Gastroesophageal sphincter (tissue), 4 donors: ENCODE data around the gene HACL1. TPM values are rescaled to one million over a fixed set of nuclear protein-coding genes. Genes with fewer than 3 reads are reported as not detected.

Source experiments
- ATAC-seq: fragments of 150-250 bp; one replicate; pipeline ENCODE4 v1.9.1; 2016; ENCODE audit warnings: mild to moderate bottlenecking, moderate library complexity
- H3K27ac ChIP-seq, 4 donors: fragments of 200-600 bp; sonication (generic) in 3 of 4; 1 replicate in 3 of 4; 2 replicates in 1 of 4; pipeline ENCODE4 v1.5.1; 2016 to 2019
- H3K27me3 ChIP-seq: fragments of 200-600 bp; sonication (generic); one replicate; pipeline ENCODE4 v1.5.1; 2019
- H3K36me3 ChIP-seq, 2 donors: fragments of 200-600 bp; sonication (generic); one replicate each; pipeline ENCODE4 v1.5.1; 2019; ENCODE audit warnings: control low read depth in 1 of 2
- H3K4me1 ChIP-seq, 3 donors: fragments of 200-600 bp; sonication (generic); 1 replicate in 2 of 3; 2 replicates in 1 of 3; pipeline ENCODE4 v1.5.1; 2016 to 2019; ENCODE audit warnings: control low read depth in 2 of 3
- H3K4me3 ChIP-seq, 2 donors: fragments of 200-600 bp; sonication (generic); one replicate each; pipeline ENCODE4 v1.5.1; 2019; ENCODE audit warnings: mild to moderate bottlenecking in 1 of 2, moderate library complexity in 1 of 2
- H3K9me3 ChIP-seq, 3 donors: fragments of 200-600 bp; sonication (generic); one replicate each; pipeline ENCODE4 v1.5.1; 2017 to 2019; ENCODE audit warnings: control low read depth in 2 of 3
- CTCF ChIP-seq, 4 experiments: fragments of 200-600 bp in 2 of 4; fragments of 450-650 bp in 2 of 4; sonication (generic) in 1 of 4; IDR thresholded peaks; one replicate each; pipeline ENCODE4 v1.5.1; 2017 to 2019; ENCODE audit warnings: antibody characterized with exemption in 4 of 4, mild to moderate bottlenecking in 2 of 4, moderate library complexity in 2 of 4
- EP300 ChIP-seq: sonication (generic); formaldehyde crosslinking; IDR thresholded peaks from one replicate; pipeline ENCODE4 v1.6.1; 2017; ENCODE audit warnings: antibody characterized with exemption, mild to moderate bottlenecking
- POLR2A ChIP-seq, 2 donors: fragments of 450-650 bp; IDR thresholded peaks; one replicate each; pipeline ENCODE4 v1.6.1; 2017; ENCODE audit warnings: antibody characterized with exemption in 2 of 2, mild to moderate bottlenecking in 2 of 2, moderate library complexity in 1 of 2
- POLR2AphosphoS5 ChIP-seq: sonication (generic); formaldehyde crosslinking; IDR thresholded peaks from one replicate; pipeline ENCODE4 v1.6.1; 2017; ENCODE audit warnings: antibody characterized with exemption
- WGBS, 2 donors: methylation state at CpG; one replicate each; pipeline ENCODE4 v1.1.5; 2018; ENCODE audit warnings: low coverage in 1 of 2; 5-methylcytosine and 5-hydroxymethylcytosine counted together
- total RNA-seq, 4 donors: library from RNA; depleted of rRNA; stranded (reverse); fragments of >200 nt; gene quantifications; one replicate each; pipeline ENCODE4 v1.1.0, GENCODE V29; 2016

The HACL1 gene
- total RNA-seq, 4 donors from 2014 or later: 17.0 to 37.0 (median 20.4) TPM

GRCh38 chr3:15576475-15576874, 24.9 kb downstream of the HACL1 start:
- Histone ChIP-seq H3K36me3 (peaks cover 0 to 72% of the 10 kb centered on the region in 2 donors), H3K27me3 (no peaks in the 10 kb centered on the region), H3K4me1 (peaks cover 0 to 11% (median 4%) of the 10 kb centered on the region in 3 donors), H3K4me3 (no peak overlapping the region), H3K9me3 (no peaks in the 10 kb centered on the region), H3K27ac (no peak overlapping the region)
- TF ChIP-seq EP300: no peak
- TF ChIP-seq POLR2A (IDR thresholded peaks at IDR 0.05): no peak
- TF ChIP-seq CTCF (IDR thresholded peaks at IDR 0.05): no peak
- TF ChIP-seq POLR2AphosphoS5: no peak
- 78 to 88% methylated on average over 3 of the region's 3 CpGs for WGBS, 2 donors
- no peak for ATAC-seq

GRCh38 chr3:15575446-15575845, 25.9 kb downstream of the HACL1 start:
- Histone ChIP-seq H3K4me1 (peaks cover 0 to 11% (median 4%) of the 10 kb centered on the region in 3 donors), H3K4me3 (no peak overlapping the region), H3K27me3 (no peaks in the 10 kb centered on the region), H3K36me3 (peaks cover 0 to 72% of the 10 kb centered on the region in 2 donors), H3K9me3 (no peaks in the 10 kb centered on the region), H3K27ac (no peak overlapping the region)
- ATAC-seq: no peak
- WGBS, 2 donors: 84 to 94% methylated on average over 3 to 5 of the region's 5 CpGs
- no peak for TF ChIP-seq POLR2A (IDR thresholded peaks at IDR 0.05)
- no peak for TF ChIP-seq EP300
- TF ChIP-seq CTCF (IDR thresholded peaks at IDR 0.05): no peak
- TF ChIP-seq POLR2AphosphoS5: no peak

GRCh38 chr3:15572138-15572537, 29.2 kb downstream of the HACL1 start:
- TF ChIP-seq EP300 (no peak), POLR2A (IDR thresholded peaks at IDR 0.05) (no peak), POLR2AphosphoS5 (no peak), CTCF (IDR thresholded peaks at IDR 0.05) (no peak)
- 87 to 94% methylated on average over 4 of the region's 4 CpGs for WGBS, 2 donors
- H3K27ac ChIP-seq: no peak overlapping the region
- peaks cover 4 to 77% of the 10 kb centered on the region in 2 donors for H3K36me3 ChIP-seq
- H3K27me3 ChIP-seq: no peaks in the 10 kb centered on the region
- H3K4me3 ChIP-seq: no peak overlapping the region
- H3K9me3 ChIP-seq: no peaks in the 10 kb centered on the region
- ATAC-seq: no peak
- no peaks in the 10 kb centered on the region for H3K4me1 ChIP-seq

GRCh38 chr3:15563190-15563589, 38.2 kb downstream of the HACL1 start:
- H3K27me3 ChIP-seq: no peaks in the 10 kb centered on the region
- H3K9me3 ChIP-seq: no peaks in the 10 kb centered on the region
- H3K27ac ChIP-seq: no peak overlapping the region
- 67 to 86% methylated on average over 1 of the region's 1 CpG for WGBS, 2 donors
- H3K4me1 ChIP-seq: peaks cover 0 to 8% (median 0%) of the 10 kb centered on the region in 3 donors
- no peak overlapping the region for H3K4me3 ChIP-seq
- ATAC-seq: no peak
- TF ChIP-seq POLR2AphosphoS5 (no peak), POLR2A (IDR thresholded peaks at IDR 0.05) (no peak), EP300 (no peak), CTCF (IDR thresholded peaks at IDR 0.05) (no peak)
- H3K36me3 ChIP-seq: peaks cover 12 to 91% of the 10 kb centered on the region in 2 donors

- Histone ChIP-seq H3K9me3 (no peaks in the 10 kb centered on the region), H3K4me3 (no peak overlapping the region), H3K4me1 (peaks cover 0 to 11% (median 0%) of the 10 kb centered on the region in 3 donors), H3K36me3 (peaks cover 11 to 84% of the 10 kb centered on the region in 2 donors), H3K27me3 (no peaks in the 10 kb centered on the region), H3K27ac (no peak overlapping the region)
- 77 to 92% methylated on average over 5 of the region's 5 CpGs for WGBS, 2 donors
- no peak for ATAC-seq
- TF ChIP-seq POLR2AphosphoS5: no peak
- no peak for TF ChIP-seq CTCF (IDR thresholded peaks at IDR 0.05)
- no peak for TF ChIP-seq POLR2A (IDR thresholded peaks at IDR 0.05)
- TF ChIP-seq EP300: no peak
Observed at GRCh38 chr3:15562560-15562959, 38.8 kb downstream of the HACL1 start.
